GM23248 (cell line): ENCODE data around the gene CDON. TPM values are rescaled to one million over a fixed set of nuclear protein-coding genes. Genes with fewer than 3 reads are reported as not detected.

Experiments
- DNase-seq: peaks from one replicate; pipeline ENCODE4 v3.0.0-alpha.2; 2015
- H2AFZ ChIP-seq: fragments of 200-600 bp; sonication (generic); 2 replicates; pipeline ENCODE4 v1.6.1; 2016; ENCODE audit warnings: antibody characterized with exemption
- H3F3A ChIP-seq: fragments of 200-600 bp; sonication (generic); 2 replicates; pipeline ENCODE4 v1.6.1; 2016; ENCODE audit warnings: mild to moderate bottlenecking, antibody characterized with exemption, mixed run types; ENCODE audit not compliant: insufficient read depth
- H3K27ac ChIP-seq: fragments of 200-600 bp; sonication (generic); 2 replicates; pipeline ENCODE4 v1.5.1; 2016; ENCODE audit warnings: mild to moderate bottlenecking
- H3K27me3 ChIP-seq: fragments of 200-600 bp; sonication (generic); replicated peaks from 2 replicates; pipeline ENCODE4 v1.6.1; 2016; ENCODE audit warnings: mild to moderate bottlenecking; ENCODE audit not compliant: insufficient read depth
- H3K36me3 ChIP-seq: fragments of 200-600 bp; sonication (generic); 2 replicates; pipeline ENCODE4 v1.6.1; 2016; ENCODE audit warnings: low read depth, mild to moderate bottlenecking
- H3K4me1 ChIP-seq: fragments of 200-600 bp; sonication (generic); 2 replicates; pipeline ENCODE4 v1.6.1; 2016; ENCODE audit warnings: mild to moderate bottlenecking; ENCODE audit not compliant: insufficient read depth
- H3K4me2 ChIP-seq: fragments of 200-600 bp; sonication (generic); one replicate; pipeline ENCODE4 v1.6.1; 2016; ENCODE audit warnings: mild to moderate bottlenecking; ENCODE audit not compliant: unreplicated experiment
- H3K4me3 ChIP-seq: fragments of 200-600 bp; sonication (generic); 2 replicates; pipeline ENCODE4 v1.5.1; 2016; ENCODE audit warnings: mild to moderate bottlenecking
- H3K79me2 ChIP-seq: fragments of 200-600 bp; sonication (generic); 2 replicates; pipeline ENCODE4 v1.6.1; 2016; ENCODE audit warnings: mild to moderate bottlenecking; ENCODE audit not compliant: insufficient read depth
- H3K9ac ChIP-seq: fragments of 200-600 bp; sonication (generic); 2 replicates; pipeline ENCODE4 v1.6.1; 2016; ENCODE audit warnings: mild to moderate bottlenecking
- H3K9me2 ChIP-seq: fragments of 200-600 bp; sonication (generic); 2 replicates; pipeline ENCODE4 v1.6.1; 2016; ENCODE audit warnings: mixed run types, mild to moderate bottlenecking, moderate library complexity; ENCODE audit not compliant: insufficient read depth
- H3K9me3 ChIP-seq: fragments of 200-600 bp; sonication (generic); one replicate; pipeline ENCODE4 v1.6.1; 2017; ENCODE audit warnings: low read depth
- H4K20me1 ChIP-seq: fragments of 200-600 bp; sonication (generic); 2 replicates; pipeline ENCODE4 v1.6.0; 2016; ENCODE audit not compliant: insufficient read depth
- EZH2 ChIP-seq: fragments of 200-600 bp; sonication (generic); IDR thresholded peaks from 2 replicates; pipeline ENCODE4 v1.6.1; 2018; ENCODE audit warnings: antibody characterized with exemption, mild to moderate bottlenecking; ENCODE audit not compliant: insufficient read depth, poor library complexity, severe bottlenecking
- EZH2phosphoT487 ChIP-seq: fragments of 200-600 bp; sonication (generic); IDR thresholded peaks from 2 replicates; pipeline ENCODE4 v1.6.1; 2018; ENCODE audit warnings: antibody characterized with exemption, moderate library complexity, mild to moderate bottlenecking, low read depth; ENCODE audit not compliant: insufficient read depth
- WGBS, 2 experiments: methylation state at CpG; one replicate each; pipeline ENCODE4 v1.1.6; 2015 to 2017; ENCODE audit warnings: low lambda C conversion rate in 2 of 2, low coverage in 1 of 2; ENCODE audit errors: missing lambda C conversion rate in 2 of 2; 5-methylcytosine and 5-hydroxymethylcytosine counted together
- in situ Hi-C: fragments of 300-500 bp; cut with MboI; formaldehyde crosslinking; loops from 2 replicates; pipeline ENCODE4 v1.15.0; 2020
- polyA plus RNA-seq: library from polyadenylated mRNA; unstranded; fragments of >200 nt; fragmentation: Nextera tagmentation; extraction: Ambion mirVana; gene quantifications from 2 replicates; pipeline ENCODE4 v1.2.1, GENCODE V29; 2016
- total RNA-seq: library from RNA; depleted of rRNA; stranded (reverse); fragments of >200 nt; shearing (Covaris generic); gene quantifications from 2 replicates; pipeline ENCODE4 v1.2.3, GENCODE V29; 2014

The CDON gene
- total and polyA plus RNA-seq, 2 experiments from 2014 or later, result 2.2 to 10.3 TPM

DNA sequence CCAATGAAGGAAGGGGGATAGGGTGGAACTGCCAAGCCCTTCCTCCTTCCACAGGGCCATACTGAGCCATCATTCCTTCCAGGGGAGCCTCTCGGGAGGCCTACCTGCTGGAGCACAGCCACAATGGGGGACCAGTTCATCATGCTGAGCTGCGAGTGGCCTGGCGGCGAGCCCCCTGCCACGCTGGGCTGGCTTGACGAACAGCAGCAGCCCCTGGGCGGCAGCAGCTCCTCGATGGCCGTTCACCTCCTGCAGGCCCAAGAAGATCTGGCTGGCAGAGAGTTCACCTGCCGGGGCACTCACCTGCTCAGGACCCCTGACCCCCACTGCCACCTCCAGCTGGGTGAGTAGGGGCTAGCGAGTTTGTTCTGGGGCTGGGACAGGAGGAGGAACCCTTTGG, 110.9 kb downstream of the CDON start:
- no peak overlapping the region for H3K9ac ChIP-seq
- no peak overlapping the region for H3K4me3 ChIP-seq
- WGBS, 2 experiments, result 15 to 18% methylated on average over 11 of the region's 11 CpGs
- H3K27ac ChIP-seq, result no peak overlapping the region
- no peaks in the 10 kb centered on the region for H3K36me3 ChIP-seq
- H3K4me1 ChIP-seq, result peaks cover 6% of the 10 kb centered on the region; the same call in 1 of the 2 replicates
- TF ChIP-seq EZH2phosphoT487, result no peak
- TF ChIP-seq EZH2, result no peak
- no peak for DNase-seq
- in situ Hi-C loops, result no loop called here
- no peaks in the 10 kb centered on the region for H3F3A ChIP-seq
- no peaks in the 10 kb centered on the region for H3K9me3 ChIP-seq
- no peaks in the 10 kb centered on the region for H4K20me1 ChIP-seq
- H3K79me2 ChIP-seq, result no peaks in the 10 kb centered on the region
- H2AFZ ChIP-seq, result no peak overlapping the region
- peak overlapping the region; percentile 12 for H3K4me2 ChIP-seq
- no peaks in the 10 kb centered on the region for H3K9me2 ChIP-seq
- H3K27me3 ChIP-seq, result peaks cover 11% of the 10 kb centered on the region; the same call in 1 of the 2 replicates

DNA sequence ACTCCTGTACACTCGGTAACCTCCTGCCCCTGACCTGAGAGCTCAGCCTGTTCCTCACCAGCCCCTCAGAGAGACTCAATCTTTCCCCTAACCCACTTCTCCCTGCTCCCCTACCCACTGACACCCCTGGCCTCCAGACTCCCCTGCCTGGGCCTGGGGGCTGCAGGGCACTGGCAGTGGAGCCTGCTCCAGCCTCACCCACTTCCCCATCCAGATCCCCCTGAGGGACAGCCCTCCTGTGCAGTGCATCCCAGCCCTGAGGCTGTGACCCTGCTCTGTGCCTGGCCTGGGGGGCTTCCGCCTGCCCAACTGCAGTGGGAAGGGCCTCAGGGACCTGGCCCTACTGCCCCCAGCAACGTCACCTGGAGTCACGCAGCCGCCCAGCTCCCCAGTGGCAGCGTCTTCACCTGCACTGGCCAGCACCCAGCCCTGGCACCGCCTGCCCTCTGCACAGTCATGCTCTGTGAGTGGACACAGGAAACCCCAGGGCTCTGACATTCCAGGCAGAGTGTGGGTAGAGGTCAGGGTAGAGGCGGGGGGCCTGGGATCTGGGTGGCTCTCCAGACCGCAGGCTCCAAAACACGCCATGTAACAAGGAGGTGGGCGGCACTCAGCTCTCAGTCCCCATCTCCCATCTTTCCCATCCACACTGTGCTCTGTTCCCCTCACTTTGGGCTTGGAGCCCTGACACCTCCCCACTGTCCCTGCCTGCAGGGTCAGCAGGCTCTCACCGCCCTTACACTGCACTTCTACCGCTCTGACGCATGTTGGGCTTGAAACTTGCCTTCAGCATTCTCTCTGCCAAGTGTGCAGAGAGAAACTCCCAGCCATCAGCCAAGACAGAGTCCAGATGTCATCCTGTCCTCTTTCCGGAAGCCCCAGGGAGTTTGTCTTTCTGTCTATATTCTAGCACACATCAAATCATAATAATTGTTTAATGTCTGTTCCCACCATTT, 111.7 kb downstream of the CDON start:
- in situ Hi-C loops, result no loop called here
- Histone ChIP-seq H3K79me2 (no peaks in the 10 kb centered on the region), H3K9ac (no peak overlapping the region), H3K4me2 (peak overlapping the region; percentile 12), H3K36me3 (no peaks in the 10 kb centered on the region), H2AFZ (no peak overlapping the region), H3F3A (no peaks in the 10 kb centered on the region), H3K9me2 (no peaks in the 10 kb centered on the region), H3K27ac (no peak overlapping the region), H3K9me3 (no peaks in the 10 kb centered on the region), H4K20me1 (no peaks in the 10 kb centered on the region), H3K4me3 (no peak overlapping the region), H3K27me3 (peaks cover 11% of the 10 kb centered on the region; the same call in 1 of the 2 replicates), H3K4me1 (peaks cover 6% of the 10 kb centered on the region; the same call in 1 of the 2 replicates)
- peak; percentile 74 for DNase-seq
- WGBS, 2 experiments, result 55% methylated on average over 15 of the region's 15 CpGs
- TF ChIP-seq EZH2, result no peak
- no peak for TF ChIP-seq EZH2phosphoT487

DNA sequence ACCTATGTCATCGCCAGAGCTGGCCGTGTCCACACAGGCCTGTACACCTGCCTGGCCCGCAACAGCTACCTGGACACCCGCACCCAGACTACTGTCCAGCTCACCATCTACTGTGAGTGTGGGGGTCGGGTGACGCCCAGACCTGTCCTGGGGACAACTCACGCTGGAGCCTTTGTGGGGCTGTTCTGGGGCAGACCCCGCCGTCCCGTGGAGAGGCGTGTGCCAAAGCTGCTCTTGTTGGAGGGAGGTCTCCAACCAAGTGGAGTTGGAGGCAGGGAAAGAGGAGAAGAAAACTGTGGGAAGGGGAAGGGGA, 112.5 kb downstream of the CDON start:
- Histone ChIP-seq H3K4me1 (peaks cover 6% of the 10 kb centered on the region; the same call in 1 of the 2 replicates), H3K27ac (no peak overlapping the region), H4K20me1 (no peaks in the 10 kb centered on the region), H3F3A (no peaks in the 10 kb centered on the region), H3K4me3 (no peak overlapping the region), H2AFZ (no peak overlapping the region), H3K27me3 (peaks cover 11% of the 10 kb centered on the region; the same call in 1 of the 2 replicates), H3K9ac (no peak overlapping the region), H3K4me2 (no peak overlapping the region), H3K36me3 (no peaks in the 10 kb centered on the region), H3K9me3 (no peaks in the 10 kb centered on the region), H3K9me2 (no peaks in the 10 kb centered on the region), H3K79me2 (no peaks in the 10 kb centered on the region)
- WGBS, 2 experiments, result 81 to 82% methylated on average over 11 of the region's 11 CpGs
- in situ Hi-C loops, result no loop called here
- TF ChIP-seq EZH2phosphoT487 (no peak), EZH2 (no peak)
- no peak for DNase-seq

DNA sequence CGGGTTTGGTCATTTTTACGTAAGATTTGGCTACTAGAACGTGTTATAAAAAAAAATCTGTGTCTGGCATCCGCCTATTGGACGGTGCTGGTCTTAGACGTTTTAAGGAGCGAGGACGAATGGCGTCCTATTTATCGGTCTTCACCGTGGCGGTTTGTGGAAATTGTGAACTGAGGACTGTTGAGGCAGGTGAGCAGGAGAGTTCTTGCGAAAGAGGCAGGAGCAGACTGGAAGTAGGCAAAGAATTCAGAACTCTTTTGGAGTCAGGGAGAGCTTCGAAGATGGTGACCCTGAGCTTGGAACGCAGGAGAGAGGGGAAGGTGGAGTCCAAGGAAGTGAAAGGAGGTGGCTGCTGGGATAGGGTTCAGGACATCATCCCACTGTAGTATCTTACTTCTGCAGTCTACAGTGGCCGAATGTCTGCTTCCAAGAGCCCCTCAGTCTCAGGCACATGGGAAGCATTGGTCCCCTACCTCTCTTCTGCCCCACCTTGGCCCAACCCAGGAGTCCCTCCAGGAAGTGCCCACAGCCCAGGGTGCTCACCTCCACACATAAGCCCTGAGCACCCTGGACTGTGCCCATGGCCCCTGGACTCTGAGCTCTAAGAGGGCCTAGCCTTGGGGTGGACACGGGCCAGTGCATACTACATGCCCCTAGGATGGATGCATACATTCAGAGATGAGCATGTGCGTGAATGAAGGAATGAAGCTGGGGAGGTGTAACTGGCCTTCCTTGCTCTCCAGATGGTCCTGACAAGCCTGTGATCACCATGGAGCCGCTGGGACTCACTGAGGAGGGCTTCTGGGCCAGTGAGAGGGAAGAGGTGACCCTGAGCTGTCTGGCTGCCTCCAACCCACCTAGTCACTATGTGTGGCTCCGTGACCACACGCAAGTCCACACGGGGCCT, 113.1 kb downstream of the CDON start:
- H3K36me3 ChIP-seq, result no peaks in the 10 kb centered on the region
- H3K27me3 ChIP-seq, result peaks cover 11% of the 10 kb centered on the region; the same call in 1 of the 2 replicates
- H3K9ac ChIP-seq, result no peak overlapping the region
- WGBS, 2 experiments, result 75 to 78% methylated on average over 22 of the region's 22 CpGs
- H3F3A ChIP-seq, result no peaks in the 10 kb centered on the region
- no peak for TF ChIP-seq EZH2phosphoT487
- no peak for TF ChIP-seq EZH2
- peaks cover 6% of the 10 kb centered on the region; the same call in 1 of the 2 replicates for H3K4me1 ChIP-seq
- H2AFZ ChIP-seq, result no peak overlapping the region
- H3K9me2 ChIP-seq, result no peaks in the 10 kb centered on the region
- H3K4me2 ChIP-seq, result no peak overlapping the region
- H3K9me3 ChIP-seq, result no peaks in the 10 kb centered on the region
- H3K4me3 ChIP-seq, result no peak overlapping the region
- no peak overlapping the region for H3K27ac ChIP-seq
- H4K20me1 ChIP-seq, result no peaks in the 10 kb centered on the region
- no peak for DNase-seq
- no peaks in the 10 kb centered on the region for H3K79me2 ChIP-seq
- in situ Hi-C loops, result no loop called here
